Right ventricle myocardium inferior (tissue), 1 donor: Measurements from ENCODE around the gene KEL. TPM values are rescaled to one million over a fixed set of nuclear protein-coding genes. Genes with fewer than 3 reads are reported as not detected.

Experiments
- total RNA-seq: library from RNA; stranded (reverse); fragmentation: NEBNext Ultra II Directional; extraction: Animal tissue kit (Norgen Biotek cat#: 25700); gene quantifications from one replicate; pipeline ENCODE4 v1.2.1, GENCODE V29; 2021
- donor health status: DM: no; HTN: yes; CAD: no; lungs with severe emphysema.

KEL gene
- total RNA-seq, 1 donor from 2014 or later, result 0.62 TPM

Other genes starting within 250 kb of the KEL start
- not detected for gene PRSS1, start 212.9 kb downstream of the KEL start, total RNA-seq
- not detected for gene PRSS2, start 191.4 kb downstream of the KEL start, total RNA-seq
- 3.3 TPM for gene EPHB6, start 107.3 kb downstream of the KEL start, total RNA-seq
- gene TRPV6, start 76.6 kb downstream of the KEL start, total RNA-seq, result not detected
- not detected for gene TRPV5, start 28.6 kb downstream of the KEL start, total RNA-seq
- not detected for gene LLCFC1, start 22.9 kb downstream of the KEL start, total RNA-seq
- gene OR9A2, start 64.8 kb upstream of the KEL start, total RNA-seq, result not detected
- gene OR6V1, start 90.0 kb upstream of the KEL start, total RNA-seq, result not detected
- not detected for gene PIP, start 169.7 kb upstream of the KEL start, total RNA-seq
- gene TAS2R39, start 221.1 kb upstream of the KEL start, total RNA-seq, result not detected